ENCODE measurements around the gene ANKRD33B. TPM values are rescaled to one million over a fixed set of nuclear protein-coding genes. Genes with fewer than 3 reads are reported as not detected.

Gene ANKRD33B
- total and polyA plus RNA-seq, 9 of the 15 experiments (the other 6 are each of a cell fraction or from before 2014, with no cell fraction given), result 0.10 to 1.7 (median 0.40) TPM

- TF ChIP-seq ZNF696 (CRISPR knock-in tag; conservative IDR thresholded peaks at IDR 0.05), result no peak
- no peak for TF ChIP-seq HOXB6 (CRISPR knock-in tag; IDR thresholded peaks at IDR 0.05; ENCODE audit: borderline replicate concordance)
- peak; percentile 88 for TF ChIP-seq ZNF175 (CRISPR knock-in tag; IDR thresholded peaks at IDR 0.05; ENCODE audit: low read depth)
- no peak for TF ChIP-seq GTF2B (IDR thresholded peaks at IDR 0.05; ENCODE audit: extremely low read depth, insufficient read length)
- no peak for TF ChIP-seq ZBTB34 (CRISPR knock-in tag; IDR thresholded peaks at IDR 0.05)
- TF ChIP-seq KLF16 (IDR thresholded peaks at IDR 0.05), result no peak
- peak; percentile 51; the same call in 1 of the 2 replicates for TF ChIP-seq GABPA (tag; conservative IDR thresholded peaks at IDR 0.05; ENCODE audit: low read depth)
- no peak for TF ChIP-seq TAL1 (IDR thresholded peaks at IDR 0.05)
- TF ChIP-seq ZFP30 (CRISPR knock-in tag; IDR thresholded peaks at IDR 0.05; ENCODE audit: borderline replicate concordance), result no peak
- TF ChIP-seq PTBP1 (IDR thresholded peaks at IDR 0.05; ENCODE audit: low read depth, low read length), result no peak
Measured at GRCh38 chr5:10704949-10705621, 141.2 kb downstream of the ANKRD33B start (continued).

Measured in K562 (cell line).